22Rv1 (cell line): ENCODE results near the gene MAST2.

Experiments
- H3K27ac ChIP-seq: fragments of 450-650 bp; 2 replicates; pipeline ENCODE4 v1.5.1; 2017
- CTCF ChIP-seq: fragments of 450-650 bp; IDR thresholded peaks from 2 replicates; pipeline ENCODE4 v1.5.1; 2017; ENCODE audit warnings: mild to moderate bottlenecking
- ZFX ChIP-seq: fragments of 450-650 bp; IDR thresholded peaks from 2 replicates; pipeline ENCODE4 v1.6.1; 2017; ENCODE audit warnings: antibody characterized with exemption, borderline replicate concordance

Gene MAST2

GRCh38 chr1:45876000-45876617 lies 72.7 kb downstream of the MAST2 start:
- no peak overlapping the region for H3K27ac ChIP-seq
- no peak for TF ChIP-seq ZFX
- no peak for TF ChIP-seq CTCF

- no peak overlapping the region for H3K27ac ChIP-seq
- no peak for TF ChIP-seq ZFX
- no peak for TF ChIP-seq CTCF
Measured at GRCh38 chr1:45877264-45877663, 73.9 kb downstream of the MAST2 start.

GRCh38 chr1:45879885-45880598 lies 76.6 kb downstream of the MAST2 start:
- no peak for TF ChIP-seq CTCF
- TF ChIP-seq ZFX, result no peak

GRCh38 chr1:45880930-45881329 lies 77.5 kb downstream of the MAST2 start:
- H3K27ac ChIP-seq, result no peak overlapping the region
- TF ChIP-seq ZFX (no peak), CTCF (no peak)

More at GRCh38 chr1:45879885-45880598, 76.6 kb downstream of the MAST2 start:
- no peak overlapping the region for H3K27ac ChIP-seq

GRCh38 chr1:45883658-45884057 lies 80.2 kb downstream of the MAST2 start:
- TF ChIP-seq ZFX (no peak), CTCF (no peak)
- H3K27ac ChIP-seq, result no peak overlapping the region

GRCh38 chr1:45884700-45885099 lies 81.3 kb downstream of the MAST2 start:
- H3K27ac ChIP-seq, result peak overlapping the region; percentile 32; the same call in 1 of the 2 replicates
- TF ChIP-seq ZFX (no peak), CTCF (no peak)

- H3K27ac ChIP-seq, result no peak overlapping the region
- TF ChIP-seq CTCF, result no peak
- TF ChIP-seq ZFX, result no peak
Measured at GRCh38 chr1:45886229-45886628, 82.8 kb downstream of the MAST2 start.
